Fibroblast of gingiva (primary cell): ENCODE data around the gene GATA1.

Source experiments
- DNase-seq: peaks from one replicate; pipeline ENCODE4 v3.0.0-alpha.2; 2011; ENCODE audit warnings: low read depth

Gene GATA1

GRCh38 chrX:48785186-48785539, 1.2 kb upstream of the GATA1 start:
- DNase-seq = no peak

GRCh38 chrX:48785540-48786214, 713 bp upstream of the GATA1 start:
- DNase-seq = no peak

GRCh38 chrX:48786825-48787504, 575 bp downstream of the GATA1 start:
- no peak for DNase-seq

- no peak for DNase-seq
Observed at GRCh38 chrX:48787505-48788443, 1.4 kb downstream of the GATA1 start.

- DNase-seq = no peak
Observed at GRCh38 chrX:48789366-48790220, 3.2 kb downstream of the GATA1 start.

- DNase-seq = no peak
Observed at GRCh38 chrX:48790477-48790876, 4.1 kb downstream of the GATA1 start.

- no peak for DNase-seq
Observed at GRCh38 chrX:48791063-48791820, 4.9 kb downstream of the GATA1 start.

GRCh38 chrX:48792219-48792618, 5.8 kb downstream of the GATA1 start:
- DNase-seq = no peak

GRCh38 chrX:48793935-48794334, 7.5 kb downstream of the GATA1 start:
- no peak for DNase-seq

GRCh38 chrX:48794340-48794910, 8.0 kb downstream of the GATA1 start:
- no peak for DNase-seq

GRCh38 chrX:48794911-48795515, 8.6 kb downstream of the GATA1 start:
- peak; percentile 65 for DNase-seq

- DNase-seq = no peak
Observed at GRCh38 chrX:48798318-48798717, 11.9 kb downstream of the GATA1 start.

GRCh38 chrX:48800574-48801279, 14.3 kb downstream of the GATA1 start:
- DNase-seq = no peak

GRCh38 chrX:48801280-48802088, 15.1 kb downstream of the GATA1 start, which contains the start of gene HDAC6:
TSS of gene HDAC6 (plus strand) at chrX:48802067. CDS start at chrX:48802693, 626 bp downstream.
- peak; percentile 99 for DNase-seq

- peak; percentile 70 for DNase-seq
Observed at GRCh38 chrX:48802089-48802904, 15.9 kb downstream of the GATA1 start.

GRCh38 chrX:48802905-48803200, 16.5 kb downstream of the GATA1 start:
- no peak for DNase-seq

GRCh38 chrX:48806081-48806480, 19.7 kb downstream of the GATA1 start:
- no peak for DNase-seq

- DNase-seq = no peak
Observed at GRCh38 chrX:48813644-48814043, 27.3 kb downstream of the GATA1 start.
